Measurements from ENCODE around the gene GPR157.
"Not testable (repeated sequence)": the region's sequence is repeated elsewhere in the genome, so short reads cannot be mapped to it uniquely, and the experiment has no call there.

DNA sequence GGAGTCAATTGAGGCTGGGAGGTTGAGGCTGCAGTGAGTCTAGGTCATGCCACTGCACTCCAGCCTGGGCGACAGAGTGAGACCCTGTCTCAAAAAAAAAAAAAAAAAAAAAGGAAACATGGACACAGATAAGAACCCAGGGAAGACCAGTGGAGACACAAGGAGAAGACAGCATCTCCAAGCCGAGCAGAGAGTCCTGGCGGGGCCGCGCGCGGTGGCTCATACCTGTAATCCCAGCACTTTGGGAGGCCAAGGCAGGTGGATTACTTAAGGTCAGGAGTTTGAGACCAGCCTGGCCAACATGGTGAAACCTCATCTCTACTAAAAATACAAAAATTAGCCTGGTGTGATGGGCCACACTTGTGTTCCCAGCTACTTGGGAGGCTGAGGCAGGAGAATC is 15.6 kb upstream of the GPR157 start:
- TF ChIP-seq, protein P1, sequence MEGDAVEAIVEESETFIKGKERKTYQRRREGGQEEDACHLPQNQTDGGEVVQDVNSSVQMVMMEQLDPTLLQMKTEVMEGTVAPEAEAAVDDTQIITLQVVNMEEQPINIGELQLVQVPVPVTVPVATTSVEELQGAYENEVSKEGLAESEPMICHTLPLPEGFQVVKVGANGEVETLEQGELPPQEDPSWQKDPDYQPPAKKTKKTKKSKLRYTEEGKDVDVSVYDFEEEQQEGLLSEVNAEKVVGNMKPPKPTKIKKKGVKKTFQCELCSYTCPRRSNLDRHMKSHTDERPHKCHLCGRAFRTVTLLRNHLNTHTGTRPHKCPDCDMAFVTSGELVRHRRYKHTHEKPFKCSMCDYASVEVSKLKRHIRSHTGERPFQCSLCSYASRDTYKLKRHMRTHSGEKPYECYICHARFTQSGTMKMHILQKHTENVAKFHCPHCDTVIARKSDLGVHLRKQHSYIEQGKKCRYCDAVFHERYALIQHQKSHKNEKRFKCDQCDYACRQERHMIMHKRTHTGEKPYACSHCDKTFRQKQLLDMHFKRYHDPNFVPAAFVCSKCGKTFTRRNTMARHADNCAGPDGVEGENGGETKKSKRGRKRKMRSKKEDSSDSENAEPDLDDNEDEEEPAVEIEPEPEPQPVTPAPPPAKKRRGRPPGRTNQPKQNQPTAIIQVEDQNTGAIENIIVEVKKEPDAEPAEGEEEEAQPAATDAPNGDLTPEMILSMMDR (IDR thresholded peaks at IDR 0.05; ENCODE audit: insufficient read depth, low read depth, low read length): not testable (repeated sequence)
- not testable (repeated sequence) for TF ChIP-seq EZH2 (IDR thresholded peaks at IDR 0.05; ENCODE audit: insufficient read depth, low read length)
